Measurements from ENCODE around the gene HTR3D.
A peak's percentile ranks its signal among the peaks of the same experiment; 100 is the strongest.

HTR3D gene

GRCh38 chr3:184008161-184008560 is 23.4 kb upstream of the HTR3D start:
- no peak overlapping the region for H3K4me3 ChIP-seq (ENCODE audit: low read depth, low read length)
- no peak for TF ChIP-seq CTCF (IDR thresholded peaks at IDR 0.05; ENCODE audit: borderline replicate concordance, insufficient read depth, low read depth, low read length)

- H3K4me3 ChIP-seq (ENCODE audit: low read depth, low read length), result no peak overlapping the region
- TF ChIP-seq CTCF (IDR thresholded peaks at IDR 0.05; ENCODE audit: borderline replicate concordance, insufficient read depth, low read depth, low read length), result no peak
Observed at GRCh38 chr3:184011230-184011876, 20.2 kb upstream of the HTR3D start.

GRCh38 chr3:184011937-184012889 is 19.3 kb upstream of the HTR3D start:
- TF ChIP-seq CTCF (IDR thresholded peaks at IDR 0.05; ENCODE audit: borderline replicate concordance, insufficient read depth, low read depth, low read length), result no peak

GRCh38 chr3:184015381-184016019 is 16.0 kb upstream of the HTR3D start:
- H3K4me3 ChIP-seq (ENCODE audit: low read depth, low read length), result no peak overlapping the region

More at GRCh38 chr3:184011937-184012889, 19.3 kb upstream of the HTR3D start:
- H3K4me3 ChIP-seq (ENCODE audit: low read depth, low read length), result no peak overlapping the region

GRCh38 chr3:184016169-184016570 is 15.4 kb upstream of the HTR3D start:
- H3K4me3 ChIP-seq (ENCODE audit: low read depth, low read length), result no peak overlapping the region
- TF ChIP-seq CTCF (IDR thresholded peaks at IDR 0.05; ENCODE audit: borderline replicate concordance, insufficient read depth, low read depth, low read length), result no peak

More at GRCh38 chr3:184015381-184016019, 16.0 kb upstream of the HTR3D start:
- TF ChIP-seq CTCF (IDR thresholded peaks at IDR 0.05; ENCODE audit: borderline replicate concordance, insufficient read depth, low read depth, low read length), result no peak

GRCh38 chr3:184016811-184017671 is 14.5 kb upstream of the HTR3D start:
- peak overlapping the region; percentile 98 for H3K4me3 ChIP-seq (ENCODE audit: low read depth, low read length)
- TF ChIP-seq CTCF (IDR thresholded peaks at IDR 0.05; ENCODE audit: borderline replicate concordance, insufficient read depth, low read depth, low read length), result peak; percentile 96
